ENCODE data around the gene SLC19A1.
A peak's percentile ranks its signal among the peaks of the same experiment; 100 is the strongest.

The SLC19A1 gene

GRCh38 chr21:45557616-45558043, 15.4 kb upstream of the SLC19A1 start:
- no peak for DNase-seq

GRCh38 chr21:45556645-45557615, 14.7 kb upstream of the SLC19A1 start:
- DNase-seq: no peak

- DNase-seq: no peak
Measured at GRCh38 chr21:45556302-45556644, 14.0 kb upstream of the SLC19A1 start.

- DNase-seq: no peak
Measured at GRCh38 chr21:45555557-45556301, 13.5 kb upstream of the SLC19A1 start.

GRCh38 chr21:45555251-45555556, 13.0 kb upstream of the SLC19A1 start:
- DNase-seq: no peak

- DNase-seq: peak; percentile 25
Measured at GRCh38 chr21:45554477-45555175, 12.4 kb upstream of the SLC19A1 start.

GRCh38 chr21:45552696-45553391, 10.6 kb upstream of the SLC19A1 start:
- DNase-seq: no peak

- DNase-seq: no peak
Measured at GRCh38 chr21:45551783-45552695, 9.8 kb upstream of the SLC19A1 start.

GRCh38 chr21:45551316-45551715, 9.1 kb upstream of the SLC19A1 start:
- no peak for DNase-seq

GRCh38 chr21:45550522-45551210, 8.4 kb upstream of the SLC19A1 start:
- DNase-seq: no peak

GRCh38 chr21:45549626-45550463, 7.6 kb upstream of the SLC19A1 start:
- DNase-seq: no peak

GRCh38 chr21:45548711-45549491, 6.7 kb upstream of the SLC19A1 start:
- DNase-seq: no peak

- DNase-seq: no peak
Measured at GRCh38 chr21:45547545-45547900, 5.3 kb upstream of the SLC19A1 start.

GRCh38 chr21:45546636-45547544, 4.7 kb upstream of the SLC19A1 start:
- no peak for DNase-seq

GRCh38 chr21:45545691-45546531, 3.7 kb upstream of the SLC19A1 start:
- DNase-seq: no peak

- DNase-seq: no peak
Measured at GRCh38 chr21:45545236-45545570, 3.0 kb upstream of the SLC19A1 start.

- no peak for DNase-seq
Measured at GRCh38 chr21:45544449-45545235, 2.4 kb upstream of the SLC19A1 start.

Measured in NCI-H748 treated with DMSO at 0.1 percent for 48 hours (cell line).